Heart left ventricle (tissue), 16 donors: ENCODE data around the gene YPEL2. TPM values are rescaled to one million over a fixed set of nuclear protein-coding genes. Genes with fewer than 3 reads are reported as not detected.

Experiments
- ATAC-seq, 4 donors: fragments of 200-7000 bp; cut with Tn5 transposase; one replicate each; pipeline ENCODE4 v1.9.1; 2020 to 2022; ENCODE audit warnings: moderate library complexity in 4 of 4, mild to moderate bottlenecking in 3 of 4, moderate number of reproducible peaks in 1 of 4
- DNase-seq, 5 donors: peaks; one replicate each; pipeline ENCODE4 v3.0.0-alpha.2; 2020
- H3K27ac ChIP-seq, 12 donors: fragments of 200-600 bp; sonication (generic) in 4 of 12; one replicate each; pipeline versions ENCODE4 v1.5.0 to v1.8.0; 2016 to 2022; ENCODE audit warnings: mild to moderate bottlenecking in 2 of 12
- H3K27me3 ChIP-seq, 9 donors: fragments of 200-600 bp; sonication (generic) in 2 of 9; one replicate each; pipeline versions ENCODE4 v1.5.1 to v1.8.0; 2016 to 2022; ENCODE audit warnings: mild to moderate bottlenecking in 3 of 9
- H3K36me3 ChIP-seq, 9 donors: fragments of 200-600 bp; sonication (generic) in 2 of 9; one replicate each; pipeline versions ENCODE4 v1.5.0 to v1.8.0; 2018 to 2022; ENCODE audit warnings: mild to moderate bottlenecking in 2 of 9
- H3K4me1 ChIP-seq, 12 donors: fragments of 200-600 bp; sonication (generic) in 4 of 12; one replicate each; pipeline versions ENCODE4 v1.5.0 to v1.8.0; 2016 to 2022; ENCODE audit warnings: mild to moderate bottlenecking in 3 of 12
- H3K4me3 ChIP-seq, 12 donors: fragments of 200-600 bp; sonication (generic) in 4 of 12; one replicate each; pipeline versions ENCODE4 v1.5.0 to v1.8.0; 2017 to 2022; ENCODE audit warnings: mild to moderate bottlenecking in 9 of 12, moderate library complexity in 4 of 12
- H3K9me3 ChIP-seq, 12 donors: fragments of 200-600 bp; sonication (generic) in 4 of 12; one replicate each; pipeline versions ENCODE4 v1.5.0 to v1.8.0; 2016 to 2022; ENCODE audit warnings: mild to moderate bottlenecking in 1 of 12
- CTCF ChIP-seq, 12 donors: fragments of 200-600 bp; sonication (generic) in 4 of 12; IDR thresholded peaks; one replicate each; pipeline versions ENCODE4 v1.5.0 to v1.8.0; 2018 to 2022; ENCODE audit warnings: antibody characterized with exemption in 12 of 12, mild to moderate bottlenecking in 5 of 12
- POLR2A ChIP-seq, 2 donors: fragments of 450-650 bp; IDR thresholded peaks; one replicate each; pipeline ENCODE4 v1.6.1; 2017; ENCODE audit warnings: antibody characterized with exemption in 2 of 2, mild to moderate bottlenecking in 2 of 2, moderate library complexity in 2 of 2
- WGBS, 4 donors: extraction: QIAGEN DNeasy Blood & Tissue Kit in 2 of 4; methylation state at CpG; one replicate each; pipeline versions ENCODE4 v1.1.5 to v1.1.7; 2013 to 2018; 5-methylcytosine and 5-hydroxymethylcytosine counted together
- intact Hi-C, 10 donors: fragments of 100-400 bp; cut with DNase I; formaldehyde crosslinking; loops; one replicate each; pipeline versions ENCODE4 v1.11.1 to v1.14.2; 2022
- polyA plus RNA-seq, 2 donors: library from polyadenylated mRNA; stranded (reverse); fragments of 200-250 nt; gene quantifications; one replicate each; pipeline ENCODE4 v1.2.3, GENCODE V29; 2013
- total RNA-seq, 9 donors: library from RNA; depleted of rRNA in 2 of 9; stranded (reverse); fragments of >200 nt in 2 of 9; fragmentation: NEBNext Ultra II Directional in 3 of 9; extraction: Animal tissue kit (Norgen Biotek cat#: 25700) in 3 of 9; gene quantifications; one replicate each; pipeline versions ENCODE4 v1.1.0 to v1.2.4, GENCODE V29; 2016 to 2023
- donor health status: ischemic (EF 13 %, LVEDD 7.1; RV severe dilation, severe dysfunction).
- donor health status: healthy with polysubstance abuse.
- donor health status: DM: no; HTN: yes; CAD: no.
- donor health status: DM: no; HTN: no; CAD: no.
- donor health status: ischemic (EF 25% LVEDD 6.9; RV normal size, moderate dysfunction).
- donor health status: ischemic (EF 25% LVEDD 5.7; RV mildly dilated, moderate dysfunction).
- donor health status: healthy.
- donor health status: DM: yes; HTN: yes; CAD: no.
- donor health status: ischemic (EF 35%, LVEDD 5.7; RV mildly dilated, moderate dysfunction).
- donor health status: nonischemic (EF 11% LVEDD 7.7; RV severe dilation, severe dysfunction).
- donor health status: DM: yes; HTN: yes; CAD: no.
- donor health status: PGD.
- donor health status: ischemic (EF 29% LVEDD 5.4; RV normal size, mild dysfunction).
- donor health status: nonischemic (EF 23%, LVEDD 6.1; RV moderate dilation, normal function).

YPEL2 gene
- total and polyA plus RNA-seq, 11 donors = 11.6 to 65.5 (median 33.9) TPM

GRCh38 chr17:59378675-59379074 lies 47.2 kb downstream of the YPEL2 start:
- no peak for DNase-seq
- Histone ChIP-seq H3K27me3 (no peaks in the 10 kb centered on the region), H3K4me3 (no peak overlapping the region), H3K36me3 (no peaks in the 10 kb centered on the region), H3K27ac (peak overlapping the region; percentile 55 to 99 (median 91)), H3K4me1 (peaks cover 42 to 100% (median 90%) of the 10 kb centered on the region in 12 donors), H3K9me3 (no peaks in the 10 kb centered on the region)
- ATAC-seq = peak in 3 of 4 donors; percentile 22 to 48 (median 40)
- no peak for TF ChIP-seq CTCF (IDR thresholded peaks at IDR 0.05)
- TF ChIP-seq POLR2A (IDR thresholded peaks at IDR 0.05) = no peak
- intact Hi-C loops = loop anchor here in 1 of 10 donors (5.0 kb wide), 1 partner anchor 49 kb away; no protein-coding TSS in a partner anchor
- 8 to 28% (median 12%) methylated on average over 4 of the region's 4 CpGs for WGBS, 4 donors

GRCh38 chr17:59380474-59380873 lies 49.0 kb downstream of the YPEL2 start:
- H3K27ac ChIP-seq = peak overlapping the region; percentile 73 to 99 (median 90)
- intact Hi-C loops = loop anchor here in 2 of 10 donors (5.0 kb wide), 2 partner anchors 42 to 48 kb away; partner anchors contain the start of gene YPEL2 (in 1 of the 2)
- H3K4me3 ChIP-seq = no peak overlapping the region
- ATAC-seq = no peak
- WGBS, 4 donors = 81 to 89% (median 85%) methylated on average over 3 of the region's 3 CpGs
- no peaks in the 10 kb centered on the region for H3K27me3 ChIP-seq
- H3K36me3 ChIP-seq = no peaks in the 10 kb centered on the region
- no peaks in the 10 kb centered on the region for H3K9me3 ChIP-seq
- H3K4me1 ChIP-seq = peaks cover 32 to 98% (median 77%) of the 10 kb centered on the region in 12 donors
- no peak for TF ChIP-seq POLR2A (IDR thresholded peaks at IDR 0.05)
- TF ChIP-seq CTCF (IDR thresholded peaks at IDR 0.05) = no peak
- no peak for DNase-seq

GRCh38 chr17:59381716-59382570 lies 50.5 kb downstream of the YPEL2 start:
- intact Hi-C loops = loop anchor here in 2 of 10 donors (5.0 kb wide), 2 partner anchors 40 to 50 kb away; partner anchors contain the start of gene YPEL2 (in 1 of the 2)
- Histone ChIP-seq H3K4me3 (no peak overlapping the region), H3K36me3 (no peaks in the 10 kb centered on the region), H3K9me3 (no peaks in the 10 kb centered on the region), H3K27me3 (no peaks in the 10 kb centered on the region), H3K27ac (peak overlapping the region; percentile 73 to 99 (median 90)), H3K4me1 (peaks cover 30 to 84% (median 63%) of the 10 kb centered on the region in 12 donors)
- DNase-seq = peak; percentile 74 to 80 (median 79)
- ATAC-seq = peak; percentile 82 to 94 (median 92)
- TF ChIP-seq POLR2A (IDR thresholded peaks at IDR 0.05) (no peak), CTCF (IDR thresholded peaks at IDR 0.05) (no peak)
- 25 to 35% (median 27%) methylated on average over 8 of the region's 8 CpGs for WGBS, 4 donors

- no peaks in the 10 kb centered on the region for H3K27me3 ChIP-seq
- intact Hi-C loops = loop anchor here in 2 of 10 donors (5.0 kb wide), 2 partner anchors 38 to 52 kb away; partner anchors contain the start of gene YPEL2 (in 1 of the 2)
These were observed 52.4 kb downstream of the YPEL2 start for GRCh38 chr17:59383893-59384292.

More at GRCh38 chr17:59383893-59384292, 52.4 kb downstream of the YPEL2 start:
- Histone ChIP-seq H3K27ac (peak overlapping the region in 6 of 12 donors; percentile 20 to 89 (median 34)), H3K4me1 (peaks cover 22 to 83% (median 59%) of the 10 kb centered on the region in 12 donors), H3K4me3 (no peak overlapping the region), H3K9me3 (no peaks in the 10 kb centered on the region), H3K36me3 (peaks cover 0 to 6% (median 0%) of the 10 kb centered on the region in 9 donors)
- TF ChIP-seq CTCF (IDR thresholded peaks at IDR 0.05) (no peak), POLR2A (IDR thresholded peaks at IDR 0.05) (no peak)
- ATAC-seq = no peak
- 89 to 94% (median 93%) methylated on average over 4 of the region's 4 CpGs for WGBS, 4 donors
- DNase-seq = no peak
